Uterus (tissue), 4 donors: ENCODE results near the gene FAM47B. TPM values are rescaled to one million over a fixed set of nuclear protein-coding genes. Genes with fewer than 3 reads are reported as not detected.

Experiments
- DNase-seq, 2 donors: peaks; one replicate each; pipeline ENCODE4 v3.0.0-alpha.2; 2019 to 2020
- H3K27ac ChIP-seq, 2 donors: fragments of 200-600 bp; sonication (generic); 1 replicate in 1 of 2; 2 replicates in 1 of 2; pipeline ENCODE4 v1.5.1; 2016 to 2018
- H3K27me3 ChIP-seq, 2 donors: fragments of 200-600 bp; sonication (generic); one replicate each; pipeline ENCODE4 v1.5.1; 2018 to 2019; ENCODE audit warnings: control low read depth in 1 of 2
- H3K36me3 ChIP-seq, 2 donors: fragments of 200-600 bp; sonication (generic); one replicate each; pipeline ENCODE4 v1.5.1; 2019; ENCODE audit warnings: control low read depth in 1 of 2
- H3K4me1 ChIP-seq, 2 donors: fragments of 200-600 bp; sonication (generic); one replicate each; pipeline ENCODE4 v1.5.1; 2018 to 2019; ENCODE audit warnings: control low read depth in 1 of 2
- H3K4me3 ChIP-seq, 2 donors: fragments of 200-600 bp; sonication (generic); 1 replicate in 1 of 2; 2 replicates in 1 of 2; pipeline ENCODE4 v1.5.1; 2018 to 2019; ENCODE audit warnings: mild to moderate bottlenecking in 1 of 2
- H3K9me3 ChIP-seq, 2 donors: fragments of 200-600 bp; sonication (generic); one replicate each; pipeline ENCODE4 v1.5.1; 2019; ENCODE audit warnings: control low read depth in 1 of 2
- CTCF ChIP-seq, 4 experiments: fragments of 200-600 bp in 2 of 4; fragments of 450-650 bp in 2 of 4; sonication (generic) in 2 of 4; IDR thresholded peaks; one replicate each; pipeline ENCODE4 v1.5.1; 2016 to 2019; ENCODE audit warnings: antibody characterized with exemption in 4 of 4, mild to moderate bottlenecking in 2 of 4, moderate library complexity in 1 of 4
- POLR2A ChIP-seq, 2 donors: fragments of 450-650 bp; IDR thresholded peaks; one replicate each; pipeline ENCODE4 v1.6.1; 2016; ENCODE audit warnings: antibody characterized with exemption in 2 of 2, mild to moderate bottlenecking in 1 of 2, moderate library complexity in 1 of 2
- intact Hi-C: fragments of 100-400 bp; cut with DNase I; formaldehyde crosslinking; loops from one replicate; pipeline ENCODE4 v1.15.1; 2023; ENCODE audit warnings: low total_unique reads
- total RNA-seq, 4 donors: library from RNA; depleted of rRNA in 3 of 4; stranded (reverse); fragments of >200 nt in 3 of 4; gene quantifications; one replicate each; pipeline versions ENCODE4 v1.1.0 to v1.2.4, GENCODE V29; 2014 to 2023
- donor health status: DM: yes; HTN: yes; CAD: no.

Gene FAM47B
- total RNA-seq, 4 donors from 2014 or later: not detected

GRCh38 chrX:34927866-34928265 is 14.7 kb upstream of the FAM47B start:
- Histone ChIP-seq H3K27me3 (no peaks in the 10 kb centered on the region), H3K4me1 (no peaks in the 10 kb centered on the region), H3K36me3 (no peaks in the 10 kb centered on the region), H3K9me3 (no peaks in the 10 kb centered on the region), H3K4me3 (no peak overlapping the region), H3K27ac (no peak overlapping the region)
- intact Hi-C loops: no loop called here
- no peak for DNase-seq
- TF ChIP-seq POLR2A (IDR thresholded peaks at IDR 0.05) (no peak), CTCF (IDR thresholded peaks at IDR 0.05) (no peak)

GRCh38 chrX:34943235-34943634 is 639 bp downstream of the FAM47B start:
- no peaks in the 10 kb centered on the region for H3K4me1 ChIP-seq
- H3K36me3 ChIP-seq: no peaks in the 10 kb centered on the region
- H3K9me3 ChIP-seq: no peaks in the 10 kb centered on the region
- no peak overlapping the region for H3K4me3 ChIP-seq
- no peak for TF ChIP-seq CTCF (IDR thresholded peaks at IDR 0.05)
- TF ChIP-seq POLR2A (IDR thresholded peaks at IDR 0.05): no peak
- no peaks in the 10 kb centered on the region for H3K27me3 ChIP-seq
- intact Hi-C loops: no loop called here
- DNase-seq: no peak
- H3K27ac ChIP-seq: no peak overlapping the region

DNA sequence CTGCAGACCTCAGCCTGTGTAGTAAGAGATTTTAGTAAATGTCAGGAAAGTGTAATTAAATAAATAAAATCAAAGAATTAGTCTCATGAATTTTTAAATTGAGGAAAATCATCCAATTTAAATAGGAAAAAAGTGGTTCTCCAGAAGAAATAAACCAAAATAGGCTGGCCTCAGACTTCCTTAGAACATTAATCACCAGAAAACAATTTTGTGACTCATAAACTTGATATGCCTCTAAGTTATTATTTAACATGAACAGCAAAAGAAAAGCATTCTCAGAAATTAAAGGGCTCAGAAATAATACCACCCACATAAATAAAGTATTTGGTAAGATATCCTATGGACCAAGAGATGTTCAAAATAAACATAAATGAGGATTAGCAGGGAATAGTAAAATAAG is 14.3 kb downstream of the FAM47B start:
- intact Hi-C loops: no loop called here
- no peak overlapping the region for H3K27ac ChIP-seq

GRCh38 chrX:34961662-34962061 is 19.1 kb downstream of the FAM47B start:
- Histone ChIP-seq H3K4me3 (no peak overlapping the region), H3K27ac (no peak overlapping the region), H3K36me3 (no peaks in the 10 kb centered on the region), H3K9me3 (no peaks in the 10 kb centered on the region), H3K27me3 (peaks cover 0 to 6% of the 10 kb centered on the region in 2 donors), H3K4me1 (no peaks in the 10 kb centered on the region)
- no peak for DNase-seq
- intact Hi-C loops: no loop called here
- TF ChIP-seq POLR2A (IDR thresholded peaks at IDR 0.05): no peak
- TF ChIP-seq CTCF (IDR thresholded peaks at IDR 0.05): no peak

More for the DNA sequence above, 14.3 kb downstream of the FAM47B start:
- Histone ChIP-seq H3K4me1 (no peaks in the 10 kb centered on the region), H3K27me3 (no peaks in the 10 kb centered on the region), H3K36me3 (no peaks in the 10 kb centered on the region), H3K4me3 (no peak overlapping the region), H3K9me3 (no peaks in the 10 kb centered on the region)
- TF ChIP-seq CTCF (IDR thresholded peaks at IDR 0.05): no peak
- TF ChIP-seq POLR2A (IDR thresholded peaks at IDR 0.05): no peak
- no peak for DNase-seq

GRCh38 chrX:34972206-34972605 is 29.6 kb downstream of the FAM47B start:
- TF ChIP-seq CTCF (IDR thresholded peaks at IDR 0.05) (no peak), POLR2A (IDR thresholded peaks at IDR 0.05) (no peak)
- Histone ChIP-seq H3K4me3 (no peak overlapping the region), H3K27ac (no peak overlapping the region), H3K27me3 (no peaks in the 10 kb centered on the region), H3K36me3 (no peaks in the 10 kb centered on the region), H3K4me1 (no peaks in the 10 kb centered on the region), H3K9me3 (no peaks in the 10 kb centered on the region)
- DNase-seq: no peak
- intact Hi-C loops: no loop called here
